ENCODE results near the gene SLC39A9. TPM values are rescaled to one million over a fixed set of nuclear protein-coding genes. Genes with fewer than 3 reads are reported as not detected.

SLC39A9 gene
- total RNA-seq, 2 donors from 2014 or later, result 44.3 to 58.8 TPM

- Histone ChIP-seq H3K27me3 (replicated peaks; ENCODE audit: insufficient read depth) (no peaks in the 10 kb centered on the region), H3K4me3 (no peak overlapping the region)
These were observed 28.4 kb upstream of the SLC39A9 start for GRCh38 chr14:69370061-69370460.

GRCh38 chr14:69372146-69372545, 26.3 kb upstream of the SLC39A9 start:
- H3K9me3 ChIP-seq, result no peaks in the 10 kb centered on the region
- H3K4me3 ChIP-seq, result no peak overlapping the region
- no peak overlapping the region for H3K27ac ChIP-seq
- no peak for TF ChIP-seq CTCF (IDR thresholded peaks at IDR 0.05)
- no peaks in the 10 kb centered on the region for H3K4me1 ChIP-seq (ENCODE audit: control insufficient read depth in 1 of 2, low read depth in 2 of 2)
- no peaks in the 10 kb centered on the region for H3K27me3 ChIP-seq (replicated peaks; ENCODE audit: insufficient read depth)
- no peak for DNase-seq (ENCODE audit: low spot score)
- H3K36me3 ChIP-seq, result peaks cover 10% of the 10 kb centered on the region
- no peak for ATAC-seq (ENCODE audit: insufficient number of reproducible peaks, low FRiP score, low read depth)

More at GRCh38 chr14:69370061-69370460, 28.4 kb upstream of the SLC39A9 start:
- H3K9me3 ChIP-seq, result no peaks in the 10 kb centered on the region
- H3K27ac ChIP-seq, result no peak overlapping the region
- no peaks in the 10 kb centered on the region for H3K4me1 ChIP-seq (ENCODE audit: control insufficient read depth in 1 of 2, low read depth in 2 of 2)
- no peak for TF ChIP-seq CTCF (IDR thresholded peaks at IDR 0.05)
- ATAC-seq (ENCODE audit: insufficient number of reproducible peaks, low FRiP score, low read depth) (no peak), DNase-seq (ENCODE audit: low spot score) (no peak)
- no peaks in the 10 kb centered on the region for H3K36me3 ChIP-seq

- TF ChIP-seq CTCF (IDR thresholded peaks at IDR 0.05), result no peak
- ATAC-seq (ENCODE audit: insufficient number of reproducible peaks, low FRiP score, low read depth) (no peak), DNase-seq (ENCODE audit: low spot score) (no peak)
- peaks cover 10% of the 10 kb centered on the region for H3K36me3 ChIP-seq
- no peak overlapping the region for H3K4me3 ChIP-seq
- H3K9me3 ChIP-seq, result no peaks in the 10 kb centered on the region
- H3K27ac ChIP-seq, result no peak overlapping the region
- H3K27me3 ChIP-seq (replicated peaks; ENCODE audit: insufficient read depth), result no peaks in the 10 kb centered on the region
- H3K4me1 ChIP-seq (ENCODE audit: control insufficient read depth in 1 of 2, low read depth in 2 of 2), result no peaks in the 10 kb centered on the region
These were observed 25.4 kb upstream of the SLC39A9 start for GRCh38 chr14:69373104-69373503.

GRCh38 chr14:69374235-69374634, 24.3 kb upstream of the SLC39A9 start:
- ATAC-seq (ENCODE audit: insufficient number of reproducible peaks, low FRiP score, low read depth), result no peak
- DNase-seq (ENCODE audit: low spot score), result no peak
- Histone ChIP-seq H3K27ac (no peak overlapping the region), H3K9me3 (no peaks in the 10 kb centered on the region), H3K4me1 (ENCODE audit: control insufficient read depth in 1 of 2, low read depth in 2 of 2) (no peaks in the 10 kb centered on the region), H3K4me3 (no peak overlapping the region), H3K27me3 (replicated peaks; ENCODE audit: insufficient read depth) (no peaks in the 10 kb centered on the region), H3K36me3 (peaks cover 10% of the 10 kb centered on the region)
- no peak for TF ChIP-seq CTCF (IDR thresholded peaks at IDR 0.05)

GRCh38 chr14:69375182-69375581, 23.3 kb upstream of the SLC39A9 start:
- ATAC-seq (ENCODE audit: insufficient number of reproducible peaks, low FRiP score, low read depth), result no peak
- Histone ChIP-seq H3K27ac (no peak overlapping the region), H3K27me3 (replicated peaks; ENCODE audit: insufficient read depth) (no peaks in the 10 kb centered on the region), H3K4me1 (ENCODE audit: control insufficient read depth in 1 of 2, low read depth in 2 of 2) (no peaks in the 10 kb centered on the region), H3K36me3 (peaks cover 10% of the 10 kb centered on the region), H3K4me3 (no peak overlapping the region), H3K9me3 (no peaks in the 10 kb centered on the region)
- no peak for DNase-seq (ENCODE audit: low spot score)
- no peak for TF ChIP-seq CTCF (IDR thresholded peaks at IDR 0.05)
